Measurements from ENCODE around the gene XPA. TPM values are rescaled to one million over a fixed set of nuclear protein-coding genes. Genes with fewer than 3 reads are reported as not detected.

XPA gene
- total RNA-seq, 3 donors from 2014 or later, result 10.8 to 24.0 (median 14.6) TPM

DNA sequence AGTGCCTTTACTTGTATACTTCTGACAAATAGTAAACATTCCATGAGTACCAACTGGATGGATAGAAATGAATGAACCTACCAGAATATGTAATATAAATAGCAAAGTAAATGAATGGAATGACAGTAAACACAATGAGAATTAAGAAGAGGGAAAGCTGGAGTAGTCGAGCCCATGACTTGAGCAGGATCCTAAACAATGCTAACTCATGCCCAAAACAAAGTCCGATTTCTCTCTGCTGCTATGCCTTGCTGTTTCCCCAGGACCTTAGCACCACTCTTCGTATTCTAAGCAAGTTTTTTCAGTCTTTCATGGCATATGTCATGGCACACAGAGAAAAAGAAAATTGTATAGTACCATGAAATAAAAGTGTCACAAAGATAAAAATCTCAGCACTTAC is 1.8 kb downstream of the XPA start:
- Histone ChIP-seq H3K36me3 (ENCODE audit: low read depth) (no peaks in the 10 kb centered on the region), H3K4me1 (ENCODE audit: low read depth) (peaks cover 10% of the 10 kb centered on the region), H3K9me3 (no peaks in the 10 kb centered on the region), H3K4me3 (no peak overlapping the region)
- intact Hi-C loops (cut with DNase I, micrococcal nuclease), result no loop called here
- DNase-seq (no peak), ATAC-seq (no peak)
- TF ChIP-seq, protein P1, sequence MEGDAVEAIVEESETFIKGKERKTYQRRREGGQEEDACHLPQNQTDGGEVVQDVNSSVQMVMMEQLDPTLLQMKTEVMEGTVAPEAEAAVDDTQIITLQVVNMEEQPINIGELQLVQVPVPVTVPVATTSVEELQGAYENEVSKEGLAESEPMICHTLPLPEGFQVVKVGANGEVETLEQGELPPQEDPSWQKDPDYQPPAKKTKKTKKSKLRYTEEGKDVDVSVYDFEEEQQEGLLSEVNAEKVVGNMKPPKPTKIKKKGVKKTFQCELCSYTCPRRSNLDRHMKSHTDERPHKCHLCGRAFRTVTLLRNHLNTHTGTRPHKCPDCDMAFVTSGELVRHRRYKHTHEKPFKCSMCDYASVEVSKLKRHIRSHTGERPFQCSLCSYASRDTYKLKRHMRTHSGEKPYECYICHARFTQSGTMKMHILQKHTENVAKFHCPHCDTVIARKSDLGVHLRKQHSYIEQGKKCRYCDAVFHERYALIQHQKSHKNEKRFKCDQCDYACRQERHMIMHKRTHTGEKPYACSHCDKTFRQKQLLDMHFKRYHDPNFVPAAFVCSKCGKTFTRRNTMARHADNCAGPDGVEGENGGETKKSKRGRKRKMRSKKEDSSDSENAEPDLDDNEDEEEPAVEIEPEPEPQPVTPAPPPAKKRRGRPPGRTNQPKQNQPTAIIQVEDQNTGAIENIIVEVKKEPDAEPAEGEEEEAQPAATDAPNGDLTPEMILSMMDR (IDR thresholded peaks at IDR 0.05), result no peak

DNA sequence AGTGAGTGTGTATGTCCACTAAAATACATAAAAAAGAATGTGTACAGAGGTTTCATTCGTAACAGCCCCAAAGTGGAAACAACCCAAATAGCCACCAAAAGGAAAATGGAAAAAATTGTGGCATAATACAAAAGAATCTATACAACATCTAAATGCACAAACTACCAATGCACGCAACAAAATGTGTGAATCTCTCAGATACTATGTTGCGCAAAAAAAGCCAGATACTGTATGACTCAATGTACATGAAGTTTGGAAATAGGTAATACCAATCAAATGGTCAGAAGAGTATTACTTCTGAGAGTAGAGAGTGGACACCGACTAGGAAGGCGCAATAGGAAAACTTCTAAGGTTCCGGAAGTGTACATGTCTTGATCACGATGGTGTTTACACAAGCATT is 2.4 kb downstream of the XPA start:
- Histone ChIP-seq H3K4me3 (no peak overlapping the region), H3K36me3 (ENCODE audit: low read depth) (no peaks in the 10 kb centered on the region), H3K4me1 (ENCODE audit: low read depth) (peaks cover 10% of the 10 kb centered on the region), H3K9me3 (no peaks in the 10 kb centered on the region)
- DNase-seq (no peak), ATAC-seq (no peak)
- intact Hi-C loops (cut with DNase I, micrococcal nuclease), result no loop called here
- TF ChIP-seq, protein P1 (IDR thresholded peaks at IDR 0.05), result no peak

DNA sequence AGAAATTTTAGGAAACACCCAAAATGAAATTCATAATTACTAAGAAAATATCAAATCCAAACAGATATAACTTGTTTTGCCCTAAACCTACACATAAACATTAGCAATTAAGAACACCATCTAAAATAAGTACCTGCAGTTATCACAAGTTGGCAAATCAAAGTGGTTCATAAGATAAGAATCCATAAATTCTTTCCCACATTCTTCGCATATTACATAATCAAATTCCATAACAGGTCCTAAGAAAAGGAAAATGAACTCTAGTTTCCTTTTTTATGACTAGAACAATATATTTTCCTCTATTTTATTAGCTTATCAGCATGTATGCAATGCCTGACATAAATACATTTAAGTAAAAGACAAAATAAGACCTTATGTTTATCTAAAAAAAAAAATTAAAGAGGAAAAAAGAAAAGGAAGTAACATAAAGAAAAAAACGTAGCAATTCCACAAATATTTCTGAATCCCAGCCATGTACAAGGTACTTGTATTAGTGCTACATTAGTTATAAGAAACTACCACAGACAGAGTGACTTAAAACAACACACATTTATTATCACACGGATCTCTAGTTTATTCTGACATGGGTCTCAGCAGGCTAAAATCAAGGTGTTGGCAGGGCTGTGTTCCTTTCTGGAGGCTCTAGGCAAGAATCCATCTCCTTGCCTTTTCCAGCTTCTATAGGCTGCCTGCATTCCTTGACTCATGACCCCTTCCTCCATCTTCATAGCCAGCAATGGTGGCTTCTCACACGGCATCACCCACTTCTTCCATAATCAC is 7.5 kb downstream of the XPA start:
- TF ChIP-seq, protein P1 (IDR thresholded peaks at IDR 0.05), result no peak
- intact Hi-C loops (cut with DNase I, micrococcal nuclease), result no loop called here
- Histone ChIP-seq H3K36me3 (ENCODE audit: low read depth) (no peaks in the 10 kb centered on the region), H3K4me3 (no peak overlapping the region), H3K9me3 (no peaks in the 10 kb centered on the region), H3K4me1 (ENCODE audit: low read depth) (peaks cover under 1% of the 10 kb centered on the region)
- DNase-seq (no peak), ATAC-seq (no peak)

DNA sequence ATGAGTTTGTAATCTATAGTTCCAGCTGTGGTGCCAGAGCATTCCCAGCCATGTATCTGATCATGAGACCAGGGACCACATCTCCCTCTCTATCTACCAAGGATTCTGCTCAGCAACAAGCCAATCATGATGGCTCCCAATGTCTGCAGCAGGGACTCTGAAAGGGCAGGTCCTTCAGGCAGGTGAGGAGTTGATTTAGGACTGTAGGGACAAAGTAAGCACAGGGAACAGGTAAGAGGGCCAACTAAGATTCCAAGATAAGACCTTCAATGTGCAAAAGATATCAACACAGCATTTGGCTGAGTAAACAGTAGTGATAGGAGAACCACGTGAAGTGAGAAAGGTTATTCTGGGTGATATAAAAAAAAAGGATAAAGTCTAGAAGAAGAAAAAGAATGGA is 8.5 kb downstream of the XPA start:
- TF ChIP-seq, protein P1 (IDR thresholded peaks at IDR 0.05), result no peak
- Histone ChIP-seq H3K4me3 (no peak overlapping the region), H3K9me3 (no peaks in the 10 kb centered on the region), H3K4me1 (ENCODE audit: low read depth) (no peaks in the 10 kb centered on the region), H3K36me3 (ENCODE audit: low read depth) (no peaks in the 10 kb centered on the region)
- ATAC-seq (no peak), DNase-seq (no peak)
- intact Hi-C loops (cut with DNase I, micrococcal nuclease), result no loop called here

DNA sequence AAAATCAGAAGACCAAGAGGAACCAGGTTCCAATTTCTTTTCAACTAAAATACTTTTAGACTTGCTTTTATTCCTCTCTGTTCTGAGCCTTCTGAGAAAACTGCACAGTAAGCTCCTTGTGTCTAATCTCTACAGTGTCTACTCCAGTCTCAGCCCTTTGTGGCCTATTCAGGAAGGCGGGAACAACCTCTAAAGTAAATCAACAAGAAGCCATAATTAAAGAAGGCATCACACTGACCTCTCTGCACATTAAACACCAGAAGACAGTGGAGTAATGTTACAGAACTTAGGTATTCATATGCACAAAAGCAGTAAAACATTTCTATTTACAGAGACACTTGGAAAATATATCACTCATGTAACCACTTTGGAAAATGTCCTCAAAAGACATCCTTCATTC is 14.9 kb downstream of the XPA start:
- intact Hi-C loops (cut with DNase I, micrococcal nuclease), result no loop called here
- Histone ChIP-seq H3K9me3 (no peaks in the 10 kb centered on the region), H3K36me3 (ENCODE audit: low read depth) (no peaks in the 10 kb centered on the region), H3K4me1 (ENCODE audit: low read depth) (no peaks in the 10 kb centered on the region), H3K4me3 (no peak overlapping the region)
- TF ChIP-seq, protein P1 (IDR thresholded peaks at IDR 0.05), result no peak
- no peak for ATAC-seq
- DNase-seq, result no peak

Data from mucosa of descending colon (tissue), 3 donors.